ENCODE results near the gene VSIG10.

Gene VSIG10

DNA sequence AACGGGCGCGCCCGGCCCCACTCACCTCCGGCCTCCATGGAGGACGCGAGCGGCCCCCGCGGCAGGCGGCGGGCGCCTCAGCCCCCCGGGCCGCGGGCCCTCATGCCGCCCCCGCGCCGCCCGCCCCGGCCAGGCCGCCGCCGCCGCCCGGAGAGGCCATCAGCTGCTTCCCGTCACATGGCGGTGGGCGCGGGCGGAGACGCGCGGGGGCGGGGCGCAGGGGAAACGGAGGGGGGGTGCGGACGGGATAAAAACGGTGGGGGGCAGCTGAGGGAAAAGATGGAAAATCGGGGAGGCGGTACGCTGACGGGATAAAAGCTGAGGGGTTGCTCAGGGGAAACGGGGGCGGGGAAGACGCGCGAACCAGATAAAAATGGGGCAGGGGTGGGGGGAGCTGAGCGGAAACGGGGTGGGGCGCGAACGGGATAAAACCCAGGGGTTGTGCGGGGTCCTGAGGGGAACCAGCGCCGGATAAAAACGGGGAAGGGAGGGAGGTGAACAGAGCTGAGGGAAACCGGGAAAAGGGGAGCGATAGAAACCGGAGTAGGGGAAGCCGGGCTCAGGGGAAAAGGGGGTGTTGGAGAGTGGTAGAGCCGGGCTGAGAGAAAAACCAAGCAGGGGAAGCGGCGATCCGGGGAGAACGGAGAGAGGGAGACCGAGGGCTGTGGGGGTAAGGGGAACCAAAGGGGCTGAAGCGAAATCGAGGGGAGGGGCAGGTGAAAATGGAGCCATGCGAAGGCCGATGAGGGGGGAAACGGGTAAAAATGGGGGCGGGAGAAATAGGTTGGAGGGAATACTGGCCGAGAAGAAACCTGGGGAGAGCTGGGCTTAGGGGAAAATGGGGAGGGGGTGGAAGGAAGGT, 42.6 kb downstream of the VSIG10 start, which contains the start of gene WSB2:
Gene WSB2, minus strand, starts transcription at position 169 of the 862 bp plus-strand sequence. Its CDS starts 131 bp downstream, at position 38.
- peak within 1 kb of the TSS; percentile 71 for H3K4me3 ChIP-seq (ENCODE audit: low read depth, low read length)
- peak; percentile 59 for DNase-seq (ENCODE audit: low read depth)
- TF ChIP-seq POLR2A (IDR thresholded peaks at IDR 0.05; ENCODE audit: extremely low read depth, insufficient read length) (no peak), MYC (IDR thresholded peaks at IDR 0.05; ENCODE audit: low read depth, low read length) (no peak)
- TF ChIP-seq, protein P1, sequence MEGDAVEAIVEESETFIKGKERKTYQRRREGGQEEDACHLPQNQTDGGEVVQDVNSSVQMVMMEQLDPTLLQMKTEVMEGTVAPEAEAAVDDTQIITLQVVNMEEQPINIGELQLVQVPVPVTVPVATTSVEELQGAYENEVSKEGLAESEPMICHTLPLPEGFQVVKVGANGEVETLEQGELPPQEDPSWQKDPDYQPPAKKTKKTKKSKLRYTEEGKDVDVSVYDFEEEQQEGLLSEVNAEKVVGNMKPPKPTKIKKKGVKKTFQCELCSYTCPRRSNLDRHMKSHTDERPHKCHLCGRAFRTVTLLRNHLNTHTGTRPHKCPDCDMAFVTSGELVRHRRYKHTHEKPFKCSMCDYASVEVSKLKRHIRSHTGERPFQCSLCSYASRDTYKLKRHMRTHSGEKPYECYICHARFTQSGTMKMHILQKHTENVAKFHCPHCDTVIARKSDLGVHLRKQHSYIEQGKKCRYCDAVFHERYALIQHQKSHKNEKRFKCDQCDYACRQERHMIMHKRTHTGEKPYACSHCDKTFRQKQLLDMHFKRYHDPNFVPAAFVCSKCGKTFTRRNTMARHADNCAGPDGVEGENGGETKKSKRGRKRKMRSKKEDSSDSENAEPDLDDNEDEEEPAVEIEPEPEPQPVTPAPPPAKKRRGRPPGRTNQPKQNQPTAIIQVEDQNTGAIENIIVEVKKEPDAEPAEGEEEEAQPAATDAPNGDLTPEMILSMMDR (IDR thresholded peaks at IDR 0.05; ENCODE audit: low read depth, low read length): no peak
- TF ChIP-seq, protein P2, sequence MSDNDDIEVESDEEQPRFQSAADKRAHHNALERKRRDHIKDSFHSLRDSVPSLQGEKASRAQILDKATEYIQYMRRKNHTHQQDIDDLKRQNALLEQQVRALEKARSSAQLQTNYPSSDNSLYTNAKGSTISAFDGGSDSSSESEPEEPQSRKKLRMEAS (IDR thresholded peaks at IDR 0.05; ENCODE audit: low read depth, low read length): no peak

DNA sequence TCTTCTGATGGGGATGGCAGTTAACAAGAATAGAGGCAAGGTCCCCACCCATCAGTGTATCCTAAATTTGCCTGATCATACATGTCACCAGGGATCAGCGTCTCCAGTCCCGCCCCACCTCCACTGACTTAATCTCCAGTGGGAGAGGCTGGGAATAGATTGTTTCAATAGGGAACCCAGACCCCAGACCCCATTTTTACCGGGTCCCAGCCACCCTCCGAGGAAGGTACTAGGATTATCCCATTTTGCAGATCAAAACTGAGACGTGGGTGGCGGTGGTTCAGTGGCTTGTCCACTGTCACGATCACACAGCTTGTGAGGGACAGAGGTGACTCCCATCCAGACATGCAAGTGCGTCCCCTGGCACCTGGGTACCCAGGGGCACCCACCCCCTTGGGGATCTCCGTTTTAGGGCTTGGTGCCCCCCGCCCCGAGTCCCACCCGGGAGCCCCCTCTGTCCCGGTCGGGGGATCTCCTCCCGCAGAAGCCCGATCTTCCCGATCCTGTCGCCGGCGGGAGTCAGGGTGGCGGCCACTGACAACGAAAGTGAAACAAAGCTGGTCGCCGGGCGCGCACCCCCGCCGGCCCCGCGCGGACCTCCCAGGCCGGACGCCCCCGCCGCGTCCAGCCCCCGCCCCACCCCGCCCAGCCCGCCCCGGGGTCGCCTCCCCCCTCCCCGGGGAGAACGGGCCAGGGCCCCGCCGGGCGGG, 43.4 kb downstream of the VSIG10 start:
- DNase-seq (ENCODE audit: low read depth): peak; percentile 52
- TF ChIP-seq, protein P2 (IDR thresholded peaks at IDR 0.05; ENCODE audit: low read depth, low read length): no peak
- TF ChIP-seq MYC (IDR thresholded peaks at IDR 0.05; ENCODE audit: low read depth, low read length) (no peak), POLR2A (IDR thresholded peaks at IDR 0.05; ENCODE audit: extremely low read depth, insufficient read length) (no peak)
- TF ChIP-seq, protein P1 (IDR thresholded peaks at IDR 0.05; ENCODE audit: low read depth, low read length): no peak

DNA sequence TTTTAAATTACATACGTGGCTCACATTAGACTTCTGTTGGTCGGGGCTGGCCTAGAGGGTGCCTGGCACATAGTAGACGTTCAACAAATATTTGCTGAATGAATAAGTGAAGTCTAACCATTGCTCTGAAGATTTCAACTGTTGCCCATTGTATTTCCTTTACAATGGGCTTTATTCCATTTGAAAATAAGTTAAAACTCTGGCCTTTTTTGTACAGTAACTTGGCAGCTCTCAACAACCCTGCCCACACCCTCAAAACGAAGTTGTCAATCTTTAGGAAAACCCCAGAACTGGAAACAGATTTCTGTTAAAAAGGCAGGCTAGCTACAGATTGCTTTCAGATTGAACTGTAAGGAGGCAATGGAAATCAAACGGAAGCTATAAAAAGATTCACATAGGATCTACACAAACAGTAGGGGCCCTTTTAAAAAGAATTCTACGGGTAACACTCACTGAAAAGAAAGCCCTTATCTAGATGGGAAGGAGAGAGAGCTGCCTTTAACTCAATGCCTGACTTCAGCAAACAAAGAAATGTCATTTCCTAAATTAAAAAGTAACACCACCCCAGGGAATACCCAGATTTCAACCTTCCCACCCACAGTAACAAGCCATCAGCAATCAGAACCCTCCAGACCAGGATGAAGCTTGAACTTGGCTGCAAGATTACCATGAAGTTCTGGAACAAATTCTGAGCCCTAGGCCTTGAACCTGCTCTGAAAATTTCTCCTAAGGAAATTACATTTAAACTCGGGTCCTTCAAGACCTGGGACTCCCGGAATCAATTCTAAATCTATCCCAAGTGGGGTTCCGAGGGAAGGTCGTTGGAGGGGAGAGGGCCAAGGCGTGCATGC, 44.2 kb downstream of the VSIG10 start:
- H3K4me3 ChIP-seq (ENCODE audit: low read depth, low read length): no peak overlapping the region
- DNase-seq (ENCODE audit: low read depth): peak; percentile 30
- TF ChIP-seq MYC (IDR thresholded peaks at IDR 0.05; ENCODE audit: low read depth, low read length) (no peak), POLR2A (IDR thresholded peaks at IDR 0.05; ENCODE audit: extremely low read depth, insufficient read length) (no peak)
- TF ChIP-seq, protein P2 (IDR thresholded peaks at IDR 0.05; ENCODE audit: low read depth, low read length): no peak
- TF ChIP-seq, protein P1 (IDR thresholded peaks at IDR 0.05; ENCODE audit: low read depth, low read length): no peak

More for the DNA sequence above, 43.4 kb downstream of the VSIG10 start:
- peak overlapping the region; percentile 57 for H3K4me3 ChIP-seq (ENCODE audit: low read depth, low read length)

DNA sequence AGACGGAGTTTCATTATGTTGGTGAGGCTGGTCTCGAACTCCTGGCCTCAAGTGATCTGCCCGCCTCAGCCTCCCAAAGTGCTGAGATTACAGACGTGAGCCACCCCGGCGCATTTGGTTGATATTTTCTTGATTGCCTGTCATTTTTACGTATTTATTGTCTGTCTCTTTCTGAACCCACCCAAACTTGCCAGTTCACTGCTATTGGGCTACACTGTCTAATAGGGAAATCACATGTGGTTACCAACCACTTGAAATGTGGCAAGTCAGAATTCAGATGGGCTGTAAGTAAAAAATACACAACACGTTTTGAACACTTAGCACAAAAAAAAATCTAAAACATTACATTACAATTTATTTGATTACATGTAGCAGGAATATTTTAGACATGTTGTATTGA, 44.9 kb downstream of the VSIG10 start:
- no peak overlapping the region for H3K4me3 ChIP-seq (ENCODE audit: low read depth, low read length)
- DNase-seq (ENCODE audit: low read depth): no peak
- TF ChIP-seq POLR2A (IDR thresholded peaks at IDR 0.05; ENCODE audit: extremely low read depth, insufficient read length): no peak
- TF ChIP-seq, protein P1 (IDR thresholded peaks at IDR 0.05; ENCODE audit: low read depth, low read length): no peak

DNA sequence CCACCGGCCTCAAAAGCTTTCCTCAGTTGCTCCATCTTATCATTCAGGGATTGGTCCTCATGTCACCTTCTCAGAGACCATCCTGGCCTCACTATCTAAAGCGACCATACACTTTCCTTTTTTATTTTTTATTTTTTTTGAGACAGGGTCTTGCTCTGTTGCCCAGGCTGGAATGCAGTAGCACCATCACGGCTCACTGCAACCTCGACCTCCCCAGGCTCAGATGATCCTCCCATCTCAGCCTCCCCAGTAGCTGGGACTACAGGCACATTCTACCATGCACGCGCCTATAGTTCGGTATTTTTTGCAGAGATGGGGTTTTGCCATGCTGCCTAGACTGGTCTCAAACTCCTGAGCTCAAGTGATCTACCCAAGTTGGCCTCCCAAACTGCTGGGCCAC, 45.6 kb downstream of the VSIG10 start:
- H3K4me3 ChIP-seq (ENCODE audit: low read depth, low read length): no peak overlapping the region
- TF ChIP-seq, protein P2 (IDR thresholded peaks at IDR 0.05; ENCODE audit: low read depth, low read length): no peak
- TF ChIP-seq MYC (IDR thresholded peaks at IDR 0.05; ENCODE audit: low read depth, low read length) (no peak), POLR2A (IDR thresholded peaks at IDR 0.05; ENCODE audit: extremely low read depth, insufficient read length) (no peak)
- TF ChIP-seq, protein P1 (IDR thresholded peaks at IDR 0.05; ENCODE audit: low read depth, low read length): no peak
- no peak for DNase-seq (ENCODE audit: low read depth)

All from NB4 (cell line).